COLO668 (cell line): ENCODE measurements around the gene MPV17L2.
A peak's percentile ranks its signal among the peaks of the same experiment; 100 is the strongest.
"Not testable (repeated sequence)": the region's sequence is repeated elsewhere in the genome, so short reads cannot be mapped to it uniquely, and the experiment has no call there.

Source experiments
- DNase-seq: peaks from one replicate; lab custom pipeline; 2025; ENCODE audit not compliant: unreplicated experiment; lab: John Stamatoyannopoulos, UW

The MPV17L2 gene

DNA sequence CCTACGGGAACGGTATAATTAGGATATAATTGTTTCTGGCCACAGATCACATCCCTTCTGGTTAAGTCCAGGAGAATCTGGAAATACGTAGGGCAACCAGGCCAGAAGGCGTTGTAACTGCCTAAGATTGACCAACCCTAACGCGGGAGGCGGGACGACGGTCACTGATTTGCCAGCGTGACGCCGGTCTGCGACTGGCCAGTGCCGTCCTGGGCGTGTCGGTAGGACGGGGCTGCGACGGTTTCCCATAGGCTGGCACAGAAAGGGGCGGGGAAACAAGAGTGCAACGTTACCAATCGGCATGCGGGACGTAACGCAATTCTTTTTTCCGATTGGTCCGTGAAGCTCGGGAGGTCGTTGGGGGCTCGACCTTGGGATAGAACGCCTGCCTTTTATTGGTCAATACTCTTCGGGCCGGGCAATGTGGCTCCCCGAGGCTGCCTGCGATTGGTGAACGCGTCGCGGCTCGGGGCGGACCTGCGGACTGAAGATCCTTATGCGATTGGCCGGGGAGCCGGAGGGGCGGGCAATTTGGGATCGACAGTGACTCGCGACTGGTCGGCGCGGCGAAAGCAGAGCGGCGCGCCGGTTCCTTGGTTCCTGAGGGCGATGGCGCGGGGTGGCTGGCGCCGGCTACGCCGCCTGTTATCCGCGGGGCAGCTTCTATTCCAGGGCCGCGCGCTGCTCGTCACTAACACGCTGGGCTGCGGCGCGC, at the start of gene MPV17L2:
TSS of gene MPV17L2 (plus strand) at position 546 of the 715 bp plus-strand sequence. CDS start at position 610, 64 bp downstream.
- peak; percentile 100 for DNase-seq

DNA sequence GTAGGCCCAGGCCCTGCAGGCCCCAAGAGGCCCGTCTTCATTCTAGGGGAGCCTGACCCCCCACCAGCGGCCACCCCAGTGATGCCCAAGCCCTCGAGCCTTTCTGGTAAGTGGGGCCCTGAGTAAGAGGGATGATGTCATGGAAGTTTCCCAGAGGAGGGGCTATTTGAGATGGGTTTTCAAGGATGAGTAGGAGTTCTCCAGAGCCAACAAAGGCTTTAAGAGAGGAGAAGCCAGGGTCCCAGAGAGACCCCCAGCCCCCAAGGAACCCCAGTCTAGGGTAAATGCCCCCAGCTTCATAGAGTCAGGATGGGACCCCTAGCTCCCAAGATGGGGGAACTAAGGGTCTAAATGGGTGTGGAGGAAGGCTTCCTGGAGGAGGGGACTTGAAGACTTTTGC, 49.1 kb upstream of the MPV17L2 start:
- no peak for DNase-seq

DNA sequence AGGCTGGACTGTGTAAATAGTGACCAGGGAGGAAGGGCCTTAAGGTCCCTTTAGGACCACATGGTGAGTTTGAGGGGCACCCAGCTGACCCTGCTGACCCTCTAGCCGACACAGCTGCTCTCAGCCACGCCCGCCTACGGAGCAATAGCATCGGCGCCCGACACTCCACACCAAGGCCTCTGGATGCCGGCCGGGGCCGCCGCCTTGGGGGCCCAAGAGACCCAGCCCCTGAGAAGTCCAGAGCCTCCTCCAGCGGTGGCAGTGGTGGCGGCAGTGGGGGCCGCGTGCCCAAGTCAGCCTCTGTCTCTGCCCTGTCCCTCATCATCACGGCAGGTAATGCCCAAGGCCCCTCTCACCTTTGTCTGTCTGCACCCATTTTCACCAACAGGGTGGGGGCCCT, 48.7 kb upstream of the MPV17L2 start:
- DNase-seq = no peak

DNA sequence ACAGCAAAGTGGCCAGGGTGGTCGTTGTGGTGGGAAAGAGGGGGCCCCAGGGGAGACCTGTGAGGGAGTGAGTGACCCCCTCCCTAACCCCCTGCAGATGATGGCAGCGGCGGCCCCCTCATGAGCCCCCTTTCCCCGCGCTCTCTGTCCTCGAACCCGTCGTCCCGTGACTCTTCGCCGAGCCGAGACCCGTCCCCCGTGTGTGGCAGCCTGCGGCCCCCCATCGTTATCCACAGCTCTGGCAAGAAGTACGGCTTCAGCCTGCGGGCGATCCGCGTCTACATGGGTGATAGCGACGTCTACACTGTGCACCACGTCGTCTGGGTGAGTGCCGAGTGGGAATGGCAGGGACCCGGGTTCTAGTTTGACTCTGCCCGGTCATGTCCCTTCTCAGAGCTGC, 48.1 kb upstream of the MPV17L2 start:
- no peak for DNase-seq

DNA sequence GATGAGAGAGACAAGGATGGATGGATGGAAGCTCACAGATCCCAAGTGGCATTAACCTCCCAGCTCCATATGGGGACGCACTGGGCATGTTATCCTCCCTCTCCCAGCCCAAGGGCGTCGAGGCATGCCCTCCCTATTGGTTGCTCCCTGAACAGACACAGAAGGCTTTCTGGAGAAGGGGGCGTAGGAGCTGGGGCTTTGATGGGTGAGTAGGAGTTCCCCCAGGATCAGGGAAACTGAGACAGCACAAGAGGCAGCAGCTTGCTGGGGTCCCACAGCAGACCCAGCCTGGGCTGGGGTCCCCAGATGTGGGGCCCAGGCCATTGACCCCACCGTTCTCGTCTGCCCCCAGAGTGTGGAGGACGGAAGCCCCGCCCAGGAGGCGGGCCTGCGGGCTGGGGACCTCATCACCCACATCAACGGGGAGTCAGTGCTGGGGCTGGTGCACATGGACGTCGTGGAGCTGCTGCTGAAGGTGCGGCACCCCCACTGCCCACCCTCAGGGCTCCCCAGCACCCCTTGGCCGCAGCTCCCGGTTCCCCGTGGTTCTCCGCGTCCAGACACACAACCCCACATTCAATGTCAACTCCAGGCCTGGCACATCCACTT, 47.5 kb upstream of the MPV17L2 start:
- no peak for DNase-seq

DNA sequence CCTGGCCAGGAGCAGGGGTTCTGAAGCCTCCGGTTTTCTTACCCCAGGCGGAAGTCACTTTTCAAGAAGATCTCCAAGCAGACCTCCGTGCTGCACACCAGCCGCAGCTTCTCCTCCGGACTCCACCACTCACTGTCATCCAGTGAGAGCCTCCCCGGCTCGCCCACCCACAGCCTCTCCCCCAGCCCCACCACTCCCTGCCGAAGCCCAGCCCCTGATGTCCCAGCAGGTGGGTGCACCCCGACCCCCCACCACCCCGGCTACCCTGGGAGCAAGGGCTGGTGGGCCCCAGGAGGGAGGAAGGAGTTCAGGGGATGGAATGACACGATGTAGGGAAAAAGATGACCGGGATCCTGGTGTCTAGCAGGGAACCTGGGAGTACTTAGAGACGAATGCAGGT, 45.6 kb upstream of the MPV17L2 start:
- no peak for DNase-seq

DNA sequence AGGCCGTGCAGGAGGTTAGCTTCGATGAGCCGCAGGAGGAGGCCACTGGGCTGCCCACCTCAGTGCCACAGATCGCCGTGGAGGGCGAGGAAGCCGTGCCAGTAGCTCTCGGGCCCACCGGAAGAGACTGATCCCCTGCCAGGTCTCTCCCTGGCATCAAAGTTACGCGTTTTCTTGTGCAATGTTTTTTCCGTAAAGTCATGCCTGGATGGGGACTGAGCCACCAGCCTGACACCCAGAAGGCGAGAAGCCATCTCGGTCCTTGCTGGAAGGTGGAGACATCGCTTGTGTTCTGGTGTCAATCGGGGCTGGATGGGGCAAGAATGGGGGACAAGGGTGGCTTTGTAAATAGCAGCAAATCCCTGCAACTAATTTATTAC, 43.4 kb upstream of the MPV17L2 start:
- DNase-seq = no peak

DNA sequence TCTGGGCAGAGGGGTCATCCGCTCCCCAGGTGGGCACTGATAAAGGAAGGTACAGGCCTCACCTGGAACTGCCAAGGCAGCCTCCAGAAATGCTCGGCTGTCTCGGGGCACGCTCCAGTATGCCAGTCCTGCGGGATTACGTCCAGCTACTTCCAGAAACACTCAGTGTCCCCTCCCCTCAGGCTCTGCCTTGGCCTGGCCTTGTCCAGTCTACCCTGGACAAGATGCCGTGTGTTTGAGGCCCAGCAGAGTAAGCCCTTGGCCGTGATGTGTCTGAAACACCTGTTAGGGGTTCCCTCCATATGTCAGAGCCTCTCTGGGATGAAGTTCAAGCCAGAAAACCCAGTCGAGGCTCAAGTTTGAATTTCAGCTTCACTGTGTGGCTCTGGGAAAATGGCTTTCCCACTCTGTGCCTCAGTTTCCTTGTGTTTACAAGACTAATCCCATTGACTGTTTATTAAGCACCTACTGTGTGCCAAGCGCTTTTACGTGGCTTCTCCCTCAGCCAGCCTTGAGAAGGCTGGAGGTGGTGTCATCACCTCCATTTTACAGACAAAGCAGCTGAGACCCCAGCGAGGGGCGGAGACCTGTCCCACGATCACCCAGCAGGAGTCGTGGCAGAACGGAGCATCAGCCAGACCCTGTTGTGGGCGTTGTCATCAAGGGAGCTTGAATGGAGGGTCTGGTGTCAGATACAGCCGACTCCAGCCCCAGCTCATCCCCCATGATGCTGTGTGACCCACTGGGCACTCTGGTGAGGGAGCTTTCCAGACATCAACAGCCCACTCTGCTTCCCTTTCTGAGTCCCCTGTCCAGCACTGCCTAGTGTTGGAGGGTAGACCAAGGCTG, 42.0 kb upstream of the MPV17L2 start:
- DNase-seq = no peak

DNA sequence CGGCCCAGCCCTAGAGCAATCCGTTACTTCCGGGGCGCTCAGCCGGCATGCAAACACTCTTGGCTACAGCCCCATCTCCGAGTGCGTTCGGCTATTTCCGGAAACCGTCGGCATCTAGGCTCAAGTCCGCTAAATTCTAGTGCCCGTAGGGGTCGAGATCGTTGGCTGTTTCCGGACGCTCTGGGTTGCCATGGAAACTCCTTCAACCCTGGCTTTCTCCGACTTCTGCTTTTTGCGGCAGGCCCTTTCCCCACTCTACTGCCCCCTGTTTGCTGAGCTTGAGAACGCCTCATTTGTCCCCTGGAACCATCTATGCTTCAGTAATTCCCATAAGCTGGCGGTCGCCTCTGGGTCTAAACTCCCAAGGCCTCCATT, 40.6 kb upstream of the MPV17L2 start:
- peak; percentile 96 for DNase-seq

DNA sequence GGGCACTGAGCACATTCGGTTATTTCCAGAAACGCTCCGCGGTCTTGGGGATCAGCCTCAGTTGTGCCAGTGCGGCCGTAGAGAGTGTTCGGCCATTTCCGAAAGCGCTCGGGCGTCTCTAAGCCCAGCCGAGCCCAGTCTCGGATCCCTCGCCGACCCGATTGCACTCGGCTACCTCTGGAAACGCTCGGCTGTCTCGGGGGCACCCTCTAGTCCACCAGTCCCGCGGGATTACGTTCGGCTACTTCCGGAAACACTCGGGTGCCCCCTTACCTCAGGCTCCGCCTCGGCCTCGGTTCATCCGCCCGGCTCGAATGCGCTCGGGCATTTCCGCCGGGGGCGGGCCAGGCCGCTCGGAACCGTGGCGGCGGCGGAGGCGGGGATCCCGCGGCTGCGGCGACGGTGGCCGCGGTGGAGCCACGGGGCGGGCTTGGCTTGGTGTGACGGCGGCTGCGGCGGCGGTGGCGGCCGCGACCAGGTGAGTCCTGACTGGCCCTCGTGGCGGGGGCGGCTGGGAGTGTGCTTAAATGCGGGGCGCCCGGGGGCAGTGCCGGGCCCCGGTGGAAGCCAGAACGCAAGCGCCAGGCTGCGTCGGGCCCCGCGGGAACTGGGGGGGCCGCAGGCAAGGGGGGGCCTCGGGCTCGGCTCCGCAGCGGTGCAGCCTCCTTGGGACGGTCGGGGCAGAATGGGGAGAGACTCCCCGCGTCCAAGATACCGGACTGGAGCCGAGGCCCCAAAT, 40.0 kb upstream of the MPV17L2 start, which contains the start of gene PIK3R2:
TSS of gene PIK3R2 (plus strand) at position 347 of the 739 bp plus-strand sequence. CDS start 2,717 bp downstream, outside the sequence.
- peak; percentile 99 for DNase-seq

DNA sequence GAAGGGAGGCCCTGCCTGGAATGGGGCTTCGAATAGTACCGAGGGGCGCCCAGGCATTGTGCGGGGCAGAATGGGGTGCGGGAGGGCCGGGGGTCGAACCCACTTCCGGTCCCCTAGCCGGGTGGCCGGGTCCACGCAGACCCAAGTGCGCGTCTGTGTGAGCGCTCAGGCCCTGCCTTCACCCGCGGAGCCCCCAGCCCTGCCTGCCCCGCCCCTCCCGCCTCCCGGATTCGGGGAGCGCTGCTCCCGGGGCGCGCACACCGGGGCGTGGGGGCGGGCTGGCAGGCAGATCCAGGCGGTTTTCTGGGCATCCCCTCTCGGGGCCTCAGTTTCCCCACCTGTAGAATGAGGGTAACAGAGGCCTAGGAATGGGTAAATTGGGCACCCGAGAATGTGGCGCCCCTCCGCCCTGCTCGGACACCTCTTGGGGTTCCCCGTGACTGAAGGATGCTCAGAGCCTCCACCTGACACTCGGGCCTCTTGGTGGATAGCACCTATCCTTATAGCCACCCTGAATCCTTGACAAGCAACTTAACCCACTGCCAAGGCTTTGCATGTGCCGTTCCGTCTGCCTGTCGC, 39.4 kb upstream of the MPV17L2 start:
- peak; percentile 37 for DNase-seq

DNA sequence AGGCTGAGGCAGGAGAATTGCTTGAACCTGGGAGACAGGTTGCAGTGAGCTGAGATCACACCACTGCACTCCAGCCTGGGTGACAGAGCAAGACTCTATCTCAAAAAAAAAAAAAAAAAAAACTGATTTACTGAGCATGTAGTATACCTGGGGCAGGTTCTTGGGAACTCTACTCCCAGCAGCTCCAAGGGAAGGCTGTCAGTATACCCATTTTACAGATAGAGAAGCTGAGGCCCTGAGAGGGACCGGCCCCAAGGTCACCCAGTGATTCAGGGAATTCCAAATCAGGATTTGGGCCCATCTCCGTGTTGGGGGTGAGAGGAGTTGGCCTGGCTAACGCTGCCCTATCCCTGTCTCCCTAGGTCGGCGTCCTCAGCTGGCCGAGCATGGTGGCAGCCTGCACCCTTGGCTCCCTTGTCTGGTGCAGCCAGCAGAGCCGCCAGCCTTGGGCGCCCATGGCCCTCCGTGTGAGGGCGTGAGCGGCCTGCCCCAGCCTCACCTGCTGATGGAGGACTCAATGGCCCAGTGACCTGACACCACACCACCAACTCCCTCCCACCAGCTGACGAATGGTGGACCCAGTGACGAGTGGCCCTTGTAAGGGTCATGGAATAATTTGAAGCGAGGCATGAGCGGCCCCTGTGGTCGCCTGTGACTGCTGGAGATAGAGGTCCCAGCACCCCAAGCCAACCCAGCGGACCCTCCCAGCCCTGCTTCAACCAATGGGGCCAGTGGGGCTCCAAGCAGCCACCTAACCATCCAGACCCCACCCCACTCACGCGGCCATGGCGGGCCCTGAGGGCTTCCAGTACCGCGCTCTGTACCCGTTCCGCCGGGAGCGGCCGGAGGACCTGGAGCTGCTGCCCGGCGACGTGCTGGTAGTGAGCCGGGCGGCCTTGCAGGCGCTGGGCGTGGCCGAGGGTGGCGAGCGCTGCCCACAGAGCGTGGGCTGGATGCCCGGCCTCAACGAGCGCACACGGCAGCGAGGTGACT, 37.6 kb upstream of the MPV17L2 start:
- no peak for DNase-seq

DNA sequence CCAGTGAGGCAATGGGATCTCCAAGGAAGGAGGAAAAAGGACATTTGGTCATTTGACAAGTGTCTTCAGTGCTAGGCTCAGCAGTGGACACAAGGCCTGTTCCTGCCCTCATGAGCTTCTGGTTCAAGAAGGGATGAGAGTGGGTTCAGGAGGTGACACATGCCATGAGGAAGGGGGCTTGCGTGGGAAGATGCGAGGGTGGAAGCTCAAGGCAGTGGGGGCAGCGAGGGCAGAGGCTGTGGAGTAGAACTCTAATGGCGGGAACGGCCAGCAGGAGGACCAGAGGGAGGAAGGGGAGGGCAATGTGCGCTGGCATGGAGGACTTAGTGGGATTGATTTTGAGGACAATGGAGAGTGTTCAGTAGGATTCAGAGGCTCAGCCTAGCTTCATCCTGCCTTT, 36.8 kb upstream of the MPV17L2 start:
- no peak for DNase-seq

DNA sequence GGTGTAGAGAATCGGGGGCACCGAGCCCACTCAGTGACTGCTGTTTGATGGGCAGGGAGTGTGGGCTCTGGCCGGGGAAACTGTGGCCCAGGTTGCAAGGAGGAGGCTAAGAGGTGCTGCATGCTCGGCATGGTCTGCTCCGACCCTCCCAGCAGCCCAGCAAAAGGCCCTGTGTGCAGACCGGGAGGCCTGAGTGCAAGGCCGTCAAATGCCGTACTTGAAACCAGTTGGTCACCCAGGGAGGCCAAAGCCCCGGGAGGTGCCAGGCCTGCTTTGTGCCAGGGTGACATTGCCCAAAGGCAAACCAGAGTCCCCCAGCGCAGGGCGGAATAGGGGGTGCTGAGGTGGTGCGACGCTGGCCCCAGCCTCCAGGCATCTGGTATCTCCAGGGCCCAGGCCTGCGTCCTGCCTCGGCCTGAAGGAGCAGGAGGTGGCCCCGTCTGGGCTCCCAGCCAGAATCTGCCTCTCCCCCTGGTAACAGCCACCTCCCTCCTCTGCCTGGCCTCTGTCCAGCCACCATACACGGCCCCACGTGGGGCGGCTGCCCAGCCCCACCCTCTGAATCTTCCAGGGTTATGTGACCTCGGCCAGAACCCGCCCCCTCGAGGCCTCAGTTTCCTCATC, 36.1 kb upstream of the MPV17L2 start:
- DNase-seq = peak; percentile 91

DNA sequence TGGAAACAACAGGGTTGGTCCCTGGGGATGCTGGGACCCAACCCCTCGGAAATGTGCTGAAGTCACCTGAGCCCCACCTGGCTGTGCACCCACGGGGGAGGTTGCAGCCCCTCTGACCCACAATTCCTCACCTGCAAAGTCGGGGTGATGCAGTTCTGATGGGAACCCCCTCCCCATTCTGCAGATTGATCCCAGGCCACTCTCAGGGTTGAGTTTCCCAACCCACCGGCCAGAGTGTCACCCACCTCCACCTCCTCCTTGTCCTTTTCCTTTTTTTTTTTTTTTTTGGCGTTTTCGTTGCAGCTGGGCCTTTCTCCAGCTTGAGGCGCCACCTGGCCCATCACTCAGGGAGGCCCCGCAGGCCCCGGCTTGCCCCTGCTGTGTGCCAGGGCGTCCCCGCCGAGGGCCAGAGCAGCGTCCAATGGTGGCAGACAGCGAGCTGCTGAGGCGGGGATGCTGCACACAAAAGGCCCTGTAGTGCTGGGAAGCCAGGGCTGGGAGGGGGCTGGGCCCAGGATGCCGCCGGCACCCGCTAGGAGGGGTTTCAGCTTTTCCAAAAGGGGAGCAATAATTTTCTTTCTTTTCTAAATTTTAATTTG, 35.5 kb upstream of the MPV17L2 start:
- DNase-seq = peak; percentile 79

DNA sequence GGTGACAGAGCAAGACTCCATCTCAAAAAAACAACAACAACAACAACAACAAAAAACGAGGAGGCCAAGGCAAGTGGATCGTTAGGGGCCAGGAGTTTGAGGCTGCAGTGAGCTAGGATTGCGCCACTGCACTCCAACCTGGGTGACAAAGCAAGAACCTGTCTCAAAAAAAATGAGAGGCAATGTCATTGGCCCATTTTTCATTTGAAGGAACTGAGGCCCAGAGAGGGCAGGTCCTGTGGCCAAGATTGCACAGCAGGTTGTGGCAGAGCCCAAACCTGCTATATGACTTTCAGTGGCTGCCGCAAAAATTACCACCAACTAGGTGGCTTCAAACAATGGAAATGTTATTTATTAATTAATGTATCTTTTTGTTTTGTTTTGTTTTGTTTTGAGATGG, 34.6 kb upstream of the MPV17L2 start:
- no peak for DNase-seq

DNA sequence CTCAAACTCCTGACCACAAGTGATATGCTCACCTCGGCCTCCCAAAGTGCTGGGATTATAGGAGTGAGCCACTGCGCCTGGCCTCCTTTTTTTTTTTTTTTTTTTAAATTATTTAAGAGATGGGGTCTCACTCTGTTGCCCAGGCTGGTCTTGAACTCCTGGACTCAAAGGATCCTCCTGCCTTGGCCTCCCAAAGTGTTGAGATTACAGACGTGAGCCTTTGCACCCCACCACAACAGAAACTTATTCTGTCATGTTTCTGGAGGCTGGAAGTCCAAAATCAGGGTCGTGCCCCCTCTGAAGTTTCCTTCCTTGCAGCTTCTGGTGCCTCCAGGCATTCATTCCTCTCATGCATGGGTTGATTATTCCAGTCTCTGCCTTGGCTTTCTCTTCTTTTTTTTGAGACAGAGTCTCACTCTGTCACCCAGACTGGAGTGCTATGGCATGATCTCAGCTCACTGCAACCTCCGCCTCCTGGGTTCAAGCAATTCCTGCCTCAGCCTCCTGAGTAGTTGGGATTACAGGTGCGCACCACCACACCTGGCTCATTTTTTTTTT, 33.9 kb upstream of the MPV17L2 start:
- DNase-seq = not testable (repeated sequence)

DNA sequence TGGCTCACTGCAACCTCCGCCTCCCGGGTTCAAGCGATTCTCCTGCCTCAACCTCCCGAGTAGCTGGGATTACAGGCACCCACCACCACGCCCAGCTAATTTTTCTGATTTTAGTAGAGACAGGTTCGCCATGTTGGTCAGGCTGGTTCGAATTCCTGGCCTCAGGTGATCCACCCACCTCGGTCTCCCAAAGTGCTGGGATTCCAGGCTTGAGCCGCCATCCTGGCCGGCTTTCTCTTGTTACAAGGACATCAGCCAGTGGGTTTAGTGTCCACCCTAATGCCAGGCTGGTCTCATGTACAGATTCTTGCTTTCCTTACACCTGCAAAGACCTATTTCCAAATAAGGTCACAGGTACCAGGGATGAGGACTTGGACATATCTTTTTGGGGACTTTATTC, 33.2 kb upstream of the MPV17L2 start:
- DNase-seq = no peak
